Osteocyte (in vitro differentiated cells): ENCODE data around the gene NCR1. TPM values are rescaled to one million over a fixed set of nuclear protein-coding genes. Genes with fewer than 3 reads are reported as not detected.
"Not testable (repeated sequence)": the region's sequence is repeated elsewhere in the genome, so short reads cannot be mapped to it uniquely, and the experiment has no call there.

ENCODE experiments used
- DNase-seq: peaks from one replicate; pipeline ENCODE4 v3.0.0; 2021; ENCODE audit warnings: mixed read lengths; ENCODE audit not compliant: unreplicated experiment; ENCODE audit errors: extremely low spot score
- H3K27ac Mint-ChIP-seq: one replicate; pipeline ENCODE4 v1.8.0; 2021; ENCODE audit warnings: mild to moderate bottlenecking, mixed read lengths; ENCODE audit not compliant: unreplicated experiment
- H3K27me3 Mint-ChIP-seq: one replicate; pipeline ENCODE4 v1.8.0; 2021; ENCODE audit warnings: mixed read lengths; ENCODE audit not compliant: unreplicated experiment
- H3K36me3 Mint-ChIP-seq: one replicate; pipeline ENCODE4 v1.8.0; 2021; ENCODE audit warnings: mixed read lengths; ENCODE audit not compliant: unreplicated experiment
- H3K4me1 Mint-ChIP-seq: one replicate; pipeline ENCODE4 v1.8.0; 2021; ENCODE audit warnings: mixed read lengths; ENCODE audit not compliant: unreplicated experiment
- H3K4me3 Mint-ChIP-seq: one replicate; pipeline ENCODE4 v1.8.0; 2021; ENCODE audit warnings: mild to moderate bottlenecking, moderate library complexity, mixed read lengths; ENCODE audit not compliant: unreplicated experiment
- H3K9me3 Mint-ChIP-seq: one replicate; pipeline ENCODE4 v1.8.0; 2021; ENCODE audit warnings: mixed read lengths; ENCODE audit not compliant: unreplicated experiment
- CTCF ChIP-seq: fragments of 200-600 bp; sonication (generic); IDR thresholded peaks from 2 replicates; pipeline ENCODE4 v1.5.0; 2021; ENCODE audit warnings: antibody characterized with exemption, mild to moderate bottlenecking, moderate library complexity
- total RNA-seq: library from RNA; stranded (reverse); gene quantifications from 2 replicates; pipeline ENCODE4 v1.2.1, GENCODE V29; 2021

The NCR1 gene
- total RNA-seq, 1 donor from 2014 or later, result not detected

GRCh38 chr19:54916822-54917221 is 10.9 kb downstream of the NCR1 start:
- Mint-ChIP-seq H3K27ac (no peak overlapping the region), H3K36me3 (no peaks in the 10 kb centered on the region), H3K9me3 (peaks cover 20% of the 10 kb centered on the region), H3K4me3 (no peak overlapping the region), H3K4me1 (no peaks in the 10 kb centered on the region), H3K27me3 (no peaks in the 10 kb centered on the region)
- no peak for DNase-seq
- TF ChIP-seq CTCF, result no peak

GRCh38 chr19:54918499-54918898 is 12.6 kb downstream of the NCR1 start:
- no peak overlapping the region for H3K27ac Mint-ChIP-seq
- no peak for TF ChIP-seq CTCF

GRCh38 chr19:54919646-54920563 is 14.0 kb downstream of the NCR1 start:
- not testable (repeated sequence) for H3K4me3 Mint-ChIP-seq, H3K27ac Mint-ChIP-seq, DNase-seq, H3K36me3 Mint-ChIP-seq, H3K4me1 Mint-ChIP-seq, H3K27me3 Mint-ChIP-seq
- peaks cover 24% of the 10 kb centered on the region for H3K9me3 Mint-ChIP-seq
- peak; percentile 22 for TF ChIP-seq CTCF

More at GRCh38 chr19:54918499-54918898, 12.6 kb downstream of the NCR1 start:
- no peak for DNase-seq
- Mint-ChIP-seq H3K36me3 (no peaks in the 10 kb centered on the region), H3K4me3 (no peak overlapping the region), H3K27me3 (no peaks in the 10 kb centered on the region), H3K4me1 (no peaks in the 10 kb centered on the region), H3K9me3 (peaks cover 22% of the 10 kb centered on the region)

GRCh38 chr19:54921082-54921481 is 15.1 kb downstream of the NCR1 start:
- no peak overlapping the region for H3K4me3 Mint-ChIP-seq
- peaks cover 20% of the 10 kb centered on the region for H3K9me3 Mint-ChIP-seq
- no peak overlapping the region for H3K27ac Mint-ChIP-seq
- H3K36me3 Mint-ChIP-seq, result no peaks in the 10 kb centered on the region
- H3K4me1 Mint-ChIP-seq, result no peaks in the 10 kb centered on the region
- DNase-seq, result no peak
- H3K27me3 Mint-ChIP-seq, result no peaks in the 10 kb centered on the region
- TF ChIP-seq CTCF, result no peak

GRCh38 chr19:54923276-54923675 is 17.3 kb downstream of the NCR1 start:
- H3K4me1 Mint-ChIP-seq, result no peaks in the 10 kb centered on the region
- no peak for DNase-seq
- H3K36me3 Mint-ChIP-seq, result no peaks in the 10 kb centered on the region
- no peaks in the 10 kb centered on the region for H3K27me3 Mint-ChIP-seq
- peaks cover 19% of the 10 kb centered on the region for H3K9me3 Mint-ChIP-seq
- H3K4me3 Mint-ChIP-seq, result no peak overlapping the region
- TF ChIP-seq CTCF, result no peak
- no peak overlapping the region for H3K27ac Mint-ChIP-seq
